Activated CD4-positive, alpha-beta T cell treated with anti-CD3 and anti-CD28 coated beads for 4 hours (primary cell): ENCODE data around the gene STXBP6.
"Not testable (repeated sequence)": the region's sequence is repeated elsewhere in the genome, so short reads cannot be mapped to it uniquely, and the experiment has no call there.

Source experiments
- DNase-seq, 2 donors: peaks; one replicate each; pipeline ENCODE4 v3.0.0-alpha.2; 2020

The STXBP6 gene

GRCh38 chr14:24817212-24818057 is 232.5 kb downstream of the STXBP6 start:
- no peak for DNase-seq

GRCh38 chr14:24816929-24817211 is 233.1 kb downstream of the STXBP6 start:
- no peak for DNase-seq

- DNase-seq, result no peak
These were observed 233.7 kb downstream of the STXBP6 start for GRCh38 chr14:24816011-24816928.

- no peak for DNase-seq
These were observed 234.4 kb downstream of the STXBP6 start for GRCh38 chr14:24815543-24815942.

GRCh38 chr14:24814944-24815343 is 235.0 kb downstream of the STXBP6 start:
- no peak for DNase-seq

GRCh38 chr14:24814346-24814745 is 235.6 kb downstream of the STXBP6 start:
- DNase-seq, result no peak

- no peak for DNase-seq
These were observed 236.1 kb downstream of the STXBP6 start for GRCh38 chr14:24813819-24814259.

- DNase-seq, result no peak
These were observed 236.7 kb downstream of the STXBP6 start for GRCh38 chr14:24813089-24813815.

- no peak for DNase-seq
These were observed 240.8 kb downstream of the STXBP6 start for GRCh38 chr14:24809135-24809534.

- no peak for DNase-seq
These were observed 241.5 kb downstream of the STXBP6 start for GRCh38 chr14:24808412-24808811.

GRCh38 chr14:24806061-24806678 is 243.8 kb downstream of the STXBP6 start:
- DNase-seq, result peak in 1 of 2 donors; percentile 2

- no peak for DNase-seq
These were observed 245.3 kb downstream of the STXBP6 start for GRCh38 chr14:24804552-24805212.

- DNase-seq, result no peak
These were observed 245.9 kb downstream of the STXBP6 start for GRCh38 chr14:24803933-24804494.

GRCh38 chr14:24803426-24803825 is 246.5 kb downstream of the STXBP6 start:
- not testable (repeated sequence) for DNase-seq

GRCh38 chr14:24802236-24802635 is 247.7 kb downstream of the STXBP6 start:
- DNase-seq, result no peak

GRCh38 chr14:24801024-24801423 is 248.9 kb downstream of the STXBP6 start:
- no peak for DNase-seq

- no peak for DNase-seq
These were observed 251.0 kb downstream of the STXBP6 start for GRCh38 chr14:24798911-24799462.

GRCh38 chr14:24795406-24795805 is 254.5 kb downstream of the STXBP6 start:
- DNase-seq, result no peak

GRCh38 chr14:24794644-24795305 is 255.2 kb downstream of the STXBP6 start:
- no peak for DNase-seq

GRCh38 chr14:24790196-24790595 is 259.8 kb downstream of the STXBP6 start:
- DNase-seq, result no peak

GRCh38 chr14:24789378-24789884 is 260.5 kb downstream of the STXBP6 start:
- no peak for DNase-seq
